Measurements from ENCODE around the gene P2RY8. TPM values are rescaled to one million over a fixed set of nuclear protein-coding genes. Genes with fewer than 3 reads are reported as not detected.
"Not testable (repeated sequence)": the region's sequence is repeated elsewhere in the genome, so short reads cannot be mapped to it uniquely, and the experiment has no call there.

P2RY8 gene
- total RNA-seq, 4 donors from 2014 or later, result 0.36 to 1.1 (median 0.62) TPM

- H3K4me1 ChIP-seq, result no peaks in the 10 kb centered on the region
- no peak for ATAC-seq
- no peaks in the 10 kb centered on the region for H3K9me3 ChIP-seq
- intact Hi-C loops (cut with DNase I; ENCODE audit: low total_unique reads) (no loop called here), in situ Hi-C loops (cut with MboI; ENCODE audit: low sequenced_read_pairs in 4 of 4) (no loop called here)
- no peak for DNase-seq
- peak overlapping the region in 3 of 4 donors; percentile 41 to 57 (median 48) for H3K27ac ChIP-seq
- H3K27me3 ChIP-seq, result no peaks in the 10 kb centered on the region
- no peaks in the 10 kb centered on the region for H3K36me3 ChIP-seq
- TF ChIP-seq POLR2A (IDR thresholded peaks at IDR 0.05) (no peak), CTCF (IDR thresholded peaks at IDR 0.05 in 4 of 5, conservative IDR thresholded peaks at IDR 0.05 in 1 of 5) (no peak)
- no peak overlapping the region for H3K4me3 ChIP-seq
These were observed 8.9 kb upstream of the P2RY8 start for GRCh38 chrX:1545776-1546408.

DNA sequence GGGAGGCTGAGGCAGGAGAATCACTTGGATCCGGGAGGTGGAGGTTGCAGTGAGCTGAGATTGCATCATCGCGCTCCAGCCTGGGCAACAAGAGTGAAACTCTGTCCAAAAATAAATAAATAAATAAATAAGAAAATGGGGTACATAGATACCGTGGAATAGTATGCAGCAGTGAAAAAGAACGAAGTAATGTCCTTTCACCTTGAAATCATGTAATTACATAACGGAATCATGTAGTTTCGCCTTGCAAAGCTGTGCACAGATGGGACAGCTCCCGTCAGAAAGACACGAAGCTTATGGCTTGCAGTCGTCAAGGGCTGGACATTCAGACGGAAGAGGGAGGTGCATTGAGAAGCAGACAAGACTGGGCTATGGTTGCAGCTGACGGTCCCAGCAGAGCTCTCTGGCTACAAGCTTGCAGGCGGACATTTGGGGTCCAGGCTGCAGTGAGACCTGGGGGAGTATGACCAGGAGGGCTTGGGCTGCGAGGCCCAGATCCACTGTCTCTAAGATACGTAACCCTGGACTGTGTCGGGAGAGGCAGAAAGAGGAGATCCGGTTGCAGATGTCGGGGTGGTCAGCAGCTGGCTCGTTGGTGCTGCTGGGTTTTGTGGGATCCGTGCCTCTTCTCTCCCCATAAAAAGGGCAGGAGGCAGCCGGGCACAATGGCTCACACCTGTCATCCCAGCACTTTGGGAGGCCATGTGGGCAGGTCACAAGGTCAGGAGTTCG is 6.2 kb upstream of the P2RY8 start:
- no peak for DNase-seq
- no peaks in the 10 kb centered on the region for H3K9me3 ChIP-seq
- H3K36me3 ChIP-seq, result no peaks in the 10 kb centered on the region
- no peak overlapping the region for H3K27ac ChIP-seq
- in situ Hi-C loops (cut with MboI; ENCODE audit: low sequenced_read_pairs in 4 of 4) (no loop called here), intact Hi-C loops (cut with DNase I; ENCODE audit: low total_unique reads) (no loop called here)
- ATAC-seq, result no peak
- H3K4me3 ChIP-seq, result no peak overlapping the region
- TF ChIP-seq CTCF (IDR thresholded peaks at IDR 0.05 in 4 of 5, conservative IDR thresholded peaks at IDR 0.05 in 1 of 5) (no peak), POLR2A (IDR thresholded peaks at IDR 0.05) (no peak)
- no peaks in the 10 kb centered on the region for H3K27me3 ChIP-seq
- H3K4me1 ChIP-seq, result no peaks in the 10 kb centered on the region

- H3K4me1 ChIP-seq; H3K36me3 ChIP-seq; H3K27me3 ChIP-seq; ATAC-seq; H3K4me3 ChIP-seq; DNase-seq; in situ Hi-C loops (cut with MboI; ENCODE audit: low sequenced_read_pairs in 4 of 4); H3K9me3 ChIP-seq; H3K27ac ChIP-seq: not testable (repeated sequence)
- intact Hi-C loops (cut with DNase I; ENCODE audit: low total_unique reads), result loop anchor here (10.0 kb wide), 1 partner anchor 54 kb away; no protein-coding TSS in a partner anchor
These were observed 2.2 kb upstream of the P2RY8 start for GRCh38 chrX:1539146-1539545.

DNA sequence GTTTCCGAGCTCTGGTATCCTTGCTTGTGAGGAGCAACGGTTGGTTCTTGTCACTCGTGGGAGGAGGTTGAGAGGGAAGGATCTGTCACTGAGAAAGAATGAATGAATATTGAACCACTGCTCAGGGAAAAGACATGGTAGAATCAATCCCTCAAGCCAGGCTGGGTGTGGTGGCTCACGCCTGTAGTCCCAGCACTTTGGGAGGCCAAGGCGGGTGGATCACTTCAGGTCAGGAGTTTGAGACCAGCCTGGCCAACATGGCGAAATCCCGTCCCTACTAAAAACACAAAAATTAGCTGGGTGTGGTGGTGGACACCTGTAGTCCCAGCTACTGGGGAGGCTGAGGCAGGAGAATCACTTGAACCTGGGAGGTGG is 718 bp upstream of the P2RY8 start:
- DNase-seq; H3K9me3 ChIP-seq; H3K27me3 ChIP-seq; H3K4me1 ChIP-seq; in situ Hi-C loops (cut with MboI; ENCODE audit: low sequenced_read_pairs in 4 of 4); H3K36me3 ChIP-seq; H3K4me3 ChIP-seq; ATAC-seq: not testable (repeated sequence)
- peak overlapping the region in 3 of 4 donors; percentile 45 to 63 (median 60) for H3K27ac ChIP-seq
- intact Hi-C loops (cut with DNase I; ENCODE audit: low total_unique reads), result loop anchor here (10.0 kb wide), 1 partner anchor 53 kb away; no protein-coding TSS in a partner anchor

- Histone ChIP-seq H3K27ac (peak overlapping the region in 3 of 4 donors; percentile 45 to 63 (median 60)), H3K4me1 (no peaks in the 10 kb centered on the region), H3K36me3 (no peaks in the 10 kb centered on the region), H3K27me3 (no peaks in the 10 kb centered on the region), H3K9me3 (no peaks in the 10 kb centered on the region), H3K4me3 (peak overlapping the region; percentile 35 to 51 (median 42))
- ATAC-seq, result no peak
- TF ChIP-seq CTCF (IDR thresholded peaks at IDR 0.05 in 4 of 5, conservative IDR thresholded peaks at IDR 0.05 in 1 of 5) (no peak), POLR2A (IDR thresholded peaks at IDR 0.05) (no peak)
- intact Hi-C loops (cut with DNase I; ENCODE audit: low total_unique reads), result loop anchor here (10.0 kb wide), 1 partner anchor 52 kb away; no protein-coding TSS in a partner anchor
- in situ Hi-C loops (cut with MboI; ENCODE audit: low sequenced_read_pairs in 4 of 4), result no loop called here
- DNase-seq, result no peak
These were observed 314 bp downstream of the P2RY8 start for GRCh38 chrX:1536712-1537030.

Measured in gastrocnemius medialis (tissue), 4 donors.